Measurements from ENCODE around the gene ABCD4.

ABCD4 gene

GRCh38 chr14:74267588-74267987 lies 35.1 kb downstream of the ABCD4 start:
- H3K27me3 ChIP-seq (ENCODE audit: insufficient read depth, poor library complexity, severe bottlenecking) = no peaks in the 10 kb centered on the region
- H3K9me3 ChIP-seq (ENCODE audit: severe bottlenecking) = no peaks in the 10 kb centered on the region
- H3K4me3 ChIP-seq (ENCODE audit: severe bottlenecking) = no peak overlapping the region
- ATAC-seq (ENCODE audit: low read depth) (no peak), DNase-seq (ENCODE audit: low spot score) (no peak)
- H3K4me1 ChIP-seq (ENCODE audit: insufficient read depth, poor library complexity, severe bottlenecking) = peaks cover 6% of the 10 kb centered on the region
- H3K36me3 ChIP-seq (ENCODE audit: low read depth) = no peaks in the 10 kb centered on the region
- TF ChIP-seq, protein P1, sequence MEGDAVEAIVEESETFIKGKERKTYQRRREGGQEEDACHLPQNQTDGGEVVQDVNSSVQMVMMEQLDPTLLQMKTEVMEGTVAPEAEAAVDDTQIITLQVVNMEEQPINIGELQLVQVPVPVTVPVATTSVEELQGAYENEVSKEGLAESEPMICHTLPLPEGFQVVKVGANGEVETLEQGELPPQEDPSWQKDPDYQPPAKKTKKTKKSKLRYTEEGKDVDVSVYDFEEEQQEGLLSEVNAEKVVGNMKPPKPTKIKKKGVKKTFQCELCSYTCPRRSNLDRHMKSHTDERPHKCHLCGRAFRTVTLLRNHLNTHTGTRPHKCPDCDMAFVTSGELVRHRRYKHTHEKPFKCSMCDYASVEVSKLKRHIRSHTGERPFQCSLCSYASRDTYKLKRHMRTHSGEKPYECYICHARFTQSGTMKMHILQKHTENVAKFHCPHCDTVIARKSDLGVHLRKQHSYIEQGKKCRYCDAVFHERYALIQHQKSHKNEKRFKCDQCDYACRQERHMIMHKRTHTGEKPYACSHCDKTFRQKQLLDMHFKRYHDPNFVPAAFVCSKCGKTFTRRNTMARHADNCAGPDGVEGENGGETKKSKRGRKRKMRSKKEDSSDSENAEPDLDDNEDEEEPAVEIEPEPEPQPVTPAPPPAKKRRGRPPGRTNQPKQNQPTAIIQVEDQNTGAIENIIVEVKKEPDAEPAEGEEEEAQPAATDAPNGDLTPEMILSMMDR (IDR thresholded peaks at IDR 0.05; ENCODE audit: poor library complexity, severe bottlenecking) = no peak
- no peak overlapping the region for H3K27ac ChIP-seq (ENCODE audit: poor library complexity, severe bottlenecking)

- H3K9me3 ChIP-seq (ENCODE audit: severe bottlenecking) = no peaks in the 10 kb centered on the region
Observed at GRCh38 chr14:74265301-74265965, 37.3 kb downstream of the ABCD4 start.

GRCh38 chr14:74263921-74264320 lies 38.8 kb downstream of the ABCD4 start:
- DNase-seq (ENCODE audit: low spot score) = no peak
- peaks cover 6% of the 10 kb centered on the region for H3K4me1 ChIP-seq (ENCODE audit: insufficient read depth, poor library complexity, severe bottlenecking)
- no peak for ATAC-seq (ENCODE audit: low read depth)
- H3K9me3 ChIP-seq (ENCODE audit: severe bottlenecking) = no peaks in the 10 kb centered on the region
- no peak overlapping the region for H3K4me3 ChIP-seq (ENCODE audit: severe bottlenecking)
- TF ChIP-seq, protein P1 (IDR thresholded peaks at IDR 0.05; ENCODE audit: poor library complexity, severe bottlenecking) = no peak
- no peak overlapping the region for H3K27ac ChIP-seq (ENCODE audit: poor library complexity, severe bottlenecking)
- H3K36me3 ChIP-seq (ENCODE audit: low read depth) = no peaks in the 10 kb centered on the region
- H3K27me3 ChIP-seq (ENCODE audit: insufficient read depth, poor library complexity, severe bottlenecking) = no peaks in the 10 kb centered on the region

More at GRCh38 chr14:74265301-74265965, 37.3 kb downstream of the ABCD4 start:
- TF ChIP-seq, protein P1 (IDR thresholded peaks at IDR 0.05; ENCODE audit: poor library complexity, severe bottlenecking) = no peak
- no peaks in the 10 kb centered on the region for H3K27me3 ChIP-seq (ENCODE audit: insufficient read depth, poor library complexity, severe bottlenecking)
- no peak overlapping the region for H3K4me3 ChIP-seq (ENCODE audit: severe bottlenecking)
- ATAC-seq (ENCODE audit: low read depth) (no peak), DNase-seq (ENCODE audit: low spot score) (no peak)
- no peak overlapping the region for H3K27ac ChIP-seq (ENCODE audit: poor library complexity, severe bottlenecking)
- no peaks in the 10 kb centered on the region for H3K36me3 ChIP-seq (ENCODE audit: low read depth)
- peaks cover 8% of the 10 kb centered on the region for H3K4me1 ChIP-seq (ENCODE audit: insufficient read depth, poor library complexity, severe bottlenecking)

- ATAC-seq (ENCODE audit: low read depth) = no peak
Observed at GRCh38 chr14:74263181-74263580, 39.6 kb downstream of the ABCD4 start.

DNA sequence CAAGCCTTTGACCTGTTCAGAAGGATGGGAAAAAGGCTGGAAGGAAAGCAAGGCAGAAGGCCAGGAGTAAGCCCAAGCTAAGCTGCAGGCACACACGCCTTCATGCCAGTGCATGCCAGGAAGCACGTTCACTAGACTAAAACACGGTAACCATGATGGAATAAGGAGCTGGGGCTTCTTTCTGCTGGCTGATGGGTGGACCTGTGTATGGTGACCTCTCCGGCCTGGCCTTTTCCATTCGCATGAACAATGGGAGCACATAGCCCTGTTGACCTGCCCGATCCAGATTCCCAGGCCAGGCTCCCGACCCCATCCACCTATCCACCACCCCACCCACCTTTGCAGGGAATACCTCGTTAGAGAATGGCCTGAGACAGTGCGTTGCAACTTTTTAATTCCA lies 40.7 kb downstream of the ABCD4 start:
- Histone ChIP-seq H3K9me3 (ENCODE audit: severe bottlenecking) (no peaks in the 10 kb centered on the region), H3K27ac (ENCODE audit: poor library complexity, severe bottlenecking) (no peak overlapping the region), H3K4me3 (ENCODE audit: severe bottlenecking) (no peak overlapping the region), H3K27me3 (ENCODE audit: insufficient read depth, poor library complexity, severe bottlenecking) (peaks cover 12% of the 10 kb centered on the region), H3K36me3 (ENCODE audit: low read depth) (no peaks in the 10 kb centered on the region), H3K4me1 (ENCODE audit: insufficient read depth, poor library complexity, severe bottlenecking) (peaks cover 6% of the 10 kb centered on the region)
- no peak for ATAC-seq (ENCODE audit: low read depth)
- TF ChIP-seq, protein P1 (IDR thresholded peaks at IDR 0.05; ENCODE audit: poor library complexity, severe bottlenecking) = no peak
- no peak for DNase-seq (ENCODE audit: low spot score)

More at GRCh38 chr14:74263181-74263580, 39.6 kb downstream of the ABCD4 start:
- TF ChIP-seq, protein P1 (IDR thresholded peaks at IDR 0.05; ENCODE audit: poor library complexity, severe bottlenecking) = no peak
- H3K36me3 ChIP-seq (ENCODE audit: low read depth) = no peaks in the 10 kb centered on the region
- peaks cover 6% of the 10 kb centered on the region for H3K4me1 ChIP-seq (ENCODE audit: insufficient read depth, poor library complexity, severe bottlenecking)
- H3K27ac ChIP-seq (ENCODE audit: poor library complexity, severe bottlenecking) = no peak overlapping the region
- no peak for DNase-seq (ENCODE audit: low spot score)
- no peak overlapping the region for H3K4me3 ChIP-seq (ENCODE audit: severe bottlenecking)
- no peaks in the 10 kb centered on the region for H3K9me3 ChIP-seq (ENCODE audit: severe bottlenecking)
- H3K27me3 ChIP-seq (ENCODE audit: insufficient read depth, poor library complexity, severe bottlenecking) = peaks cover 6% of the 10 kb centered on the region
